ENCODE data around the gene C1QTNF5. TPM values are rescaled to one million over a fixed set of nuclear protein-coding genes. Genes with fewer than 3 reads are reported as not detected.

Gene C1QTNF5
- total RNA-seq, 1 donor from 2014 or later = 1.3 TPM

- Histone ChIP-seq H3K36me3 (ENCODE audit: control insufficient read depth, insufficient read depth, low read length) (peaks cover 5% of the 10 kb centered on the region), H3K27me3 (ENCODE audit: control insufficient read depth, insufficient read depth, low read length) (no peaks in the 10 kb centered on the region), H3K4me3 (ENCODE audit: low read depth, low read length) (peak overlapping the region; percentile 51)
- TF ChIP-seq CTCF (IDR thresholded peaks at IDR 0.05; ENCODE audit: insufficient read depth, low read length, severe bottlenecking) = no peak
- FAIRE-seq (no peak), DNase-seq (ENCODE audit: low read depth) (peak; percentile 80)
These were observed 23.0 kb downstream of the C1QTNF5 start for GRCh38 chr11:119317592-119318239.

GRCh38 chr11:119316729-119317591 is 23.7 kb downstream of the C1QTNF5 start, which contains the start of gene MCAM:
MCAM (minus strand) TSS chr11:119317130; CDS start chr11:119317101, 29 bp downstream.
- FAIRE-seq (no peak), DNase-seq (ENCODE audit: low read depth) (no peak)
- Histone ChIP-seq H3K27me3 (ENCODE audit: control insufficient read depth, insufficient read depth, low read length) (no peaks in the 10 kb centered on the region), H3K36me3 (ENCODE audit: control insufficient read depth, insufficient read depth, low read length) (peaks cover 10% of the 10 kb centered on the region), H3K4me3 (ENCODE audit: low read depth, low read length) (peak within 1 kb of the TSS; percentile 51)
- no peak for TF ChIP-seq CTCF (IDR thresholded peaks at IDR 0.05; ENCODE audit: insufficient read depth, low read length, severe bottlenecking)

GRCh38 chr11:119316016-119316728 is 24.5 kb downstream of the C1QTNF5 start:
- no peak for TF ChIP-seq CTCF (IDR thresholded peaks at IDR 0.05; ENCODE audit: insufficient read depth, low read length, severe bottlenecking)
- Histone ChIP-seq H3K36me3 (ENCODE audit: control insufficient read depth, insufficient read depth, low read length) (peaks cover 16% of the 10 kb centered on the region), H3K27me3 (ENCODE audit: control insufficient read depth, insufficient read depth, low read length) (no peaks in the 10 kb centered on the region), H3K4me3 (ENCODE audit: low read depth, low read length) (peak overlapping the region; percentile 51)
- DNase-seq (ENCODE audit: low read depth) = no peak
- no peak for FAIRE-seq

GRCh38 chr11:119315131-119316015 is 25.3 kb downstream of the C1QTNF5 start:
- Histone ChIP-seq H3K36me3 (ENCODE audit: control insufficient read depth, insufficient read depth, low read length) (peaks cover 22% of the 10 kb centered on the region), H3K4me3 (ENCODE audit: low read depth, low read length) (peak overlapping the region; percentile 51), H3K27me3 (ENCODE audit: control insufficient read depth, insufficient read depth, low read length) (no peaks in the 10 kb centered on the region)
- peak; percentile 47 for FAIRE-seq
- TF ChIP-seq CTCF (IDR thresholded peaks at IDR 0.05; ENCODE audit: insufficient read depth, low read length, severe bottlenecking) = peak; percentile 27
- DNase-seq (ENCODE audit: low read depth) = no peak

GRCh38 chr11:119314726-119315125 is 26.0 kb downstream of the C1QTNF5 start:
- no peak for FAIRE-seq
- Histone ChIP-seq H3K36me3 (ENCODE audit: control insufficient read depth, insufficient read depth, low read length) (peaks cover 26% of the 10 kb centered on the region), H3K4me3 (ENCODE audit: low read depth, low read length) (no peak overlapping the region), H3K27me3 (ENCODE audit: control insufficient read depth, insufficient read depth, low read length) (no peaks in the 10 kb centered on the region)
- no peak for TF ChIP-seq CTCF (IDR thresholded peaks at IDR 0.05; ENCODE audit: insufficient read depth, low read length, severe bottlenecking)
- no peak for DNase-seq (ENCODE audit: low read depth)

Measured in bronchial epithelial cell (primary cell).